Mucosa of rectum (tissue), 2 donors: ENCODE measurements around the gene PLAAT2.

Experiments used
- H3K27ac ChIP-seq, 2 donors: one replicate each; pipeline ENCODE4 v1.7.0; 2013; ENCODE audit warnings: inconsistent platforms in 2 of 2, low read depth in 2 of 2, low read length in 2 of 2
- H3K27me3 ChIP-seq, 2 donors: one replicate each; pipeline ENCODE4 v1.7.0; 2013; ENCODE audit warnings: low read length in 2 of 2; ENCODE audit not compliant: control insufficient read depth in 2 of 2, insufficient read depth in 2 of 2
- H3K36me3 ChIP-seq, 2 donors: one replicate each; pipeline ENCODE4 v1.7.0; 2013; ENCODE audit warnings: low read length in 2 of 2; ENCODE audit not compliant: control insufficient read depth in 2 of 2, insufficient read depth in 2 of 2
- H3K4me1 ChIP-seq, 2 donors: one replicate each; pipeline ENCODE4 v1.7.0; 2013; ENCODE audit warnings: low read length in 2 of 2, mild to moderate bottlenecking in 1 of 2; ENCODE audit not compliant: control insufficient read depth in 2 of 2, insufficient read depth in 2 of 2
- H3K4me3 ChIP-seq, 2 donors: one replicate each; pipeline ENCODE4 v1.7.0; 2013; ENCODE audit warnings: low read length in 2 of 2
- H3K9ac ChIP-seq, 2 donors: one replicate each; pipeline ENCODE4 v1.7.0; 2013; ENCODE audit warnings: low read length in 2 of 2, low read depth in 1 of 2, mild to moderate bottlenecking in 1 of 2
- H3K9me3 ChIP-seq, 2 donors: one replicate each; pipeline ENCODE4 v1.7.0; 2013; ENCODE audit warnings: low read length in 2 of 2; ENCODE audit not compliant: control insufficient read depth in 2 of 2
- donor health status: healthy.
- donor health status: Normal muscosa, but diverticular disease.

PLAAT2 gene

DNA sequence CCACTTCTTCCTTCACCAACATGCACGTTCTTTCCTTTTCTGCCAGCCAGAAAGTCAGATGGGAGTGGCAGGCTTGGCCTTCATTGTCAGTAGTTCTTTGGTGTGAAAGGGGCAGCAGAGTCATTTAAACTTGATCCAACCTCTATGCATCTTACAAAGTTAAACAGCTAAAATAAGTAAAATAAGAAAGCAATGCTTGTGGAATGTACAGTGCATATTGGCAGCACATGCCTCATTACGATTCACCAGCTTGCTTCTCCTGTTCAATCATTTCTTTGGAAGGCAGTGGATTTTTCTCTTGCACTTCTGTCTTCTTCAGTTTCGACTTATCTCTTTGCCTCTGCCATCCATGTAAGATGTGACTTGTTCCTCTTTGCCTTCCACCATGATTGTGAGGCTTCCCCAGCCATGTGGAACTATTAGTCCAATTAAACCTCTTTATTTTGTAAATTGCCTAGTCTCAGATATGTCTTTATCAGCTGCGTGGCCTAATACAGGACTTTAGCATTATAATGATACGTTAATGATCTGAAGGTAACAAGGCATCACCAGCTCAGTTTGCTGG, 42.5 kb downstream of the PLAAT2 start:
- H3K9me3 ChIP-seq = no peaks in the 10 kb centered on the region
- H3K27ac ChIP-seq = no peak overlapping the region
- H3K27me3 ChIP-seq = no peaks in the 10 kb centered on the region
- no peak overlapping the region for H3K9ac ChIP-seq
- no peak overlapping the region for H3K4me3 ChIP-seq
- H3K4me1 ChIP-seq = no peaks in the 10 kb centered on the region
- H3K36me3 ChIP-seq = no peaks in the 10 kb centered on the region

DNA sequence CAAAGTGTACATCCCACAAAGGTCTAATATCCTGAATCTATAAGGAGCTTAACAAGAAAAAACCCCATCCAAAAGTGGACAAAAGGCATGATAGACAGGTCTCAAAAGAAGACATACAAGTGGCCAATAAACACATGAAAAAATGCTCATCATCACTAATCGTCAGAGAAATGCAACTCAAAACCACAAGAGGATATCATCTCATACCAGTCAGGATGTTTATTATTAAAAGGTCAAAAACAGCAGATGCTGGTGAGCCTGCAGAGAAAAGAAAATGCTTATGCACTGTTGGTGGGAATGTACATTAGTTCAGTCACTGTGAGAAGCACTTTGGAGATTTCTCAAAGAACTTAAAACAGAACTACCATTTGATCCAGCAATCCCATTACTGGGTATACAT, 44.6 kb downstream of the PLAAT2 start:
- Histone ChIP-seq H3K27ac (no peak overlapping the region), H3K4me1 (no peaks in the 10 kb centered on the region), H3K9ac (no peak overlapping the region), H3K4me3 (no peak overlapping the region), H3K36me3 (no peaks in the 10 kb centered on the region), H3K27me3 (no peaks in the 10 kb centered on the region), H3K9me3 (no peaks in the 10 kb centered on the region)

DNA sequence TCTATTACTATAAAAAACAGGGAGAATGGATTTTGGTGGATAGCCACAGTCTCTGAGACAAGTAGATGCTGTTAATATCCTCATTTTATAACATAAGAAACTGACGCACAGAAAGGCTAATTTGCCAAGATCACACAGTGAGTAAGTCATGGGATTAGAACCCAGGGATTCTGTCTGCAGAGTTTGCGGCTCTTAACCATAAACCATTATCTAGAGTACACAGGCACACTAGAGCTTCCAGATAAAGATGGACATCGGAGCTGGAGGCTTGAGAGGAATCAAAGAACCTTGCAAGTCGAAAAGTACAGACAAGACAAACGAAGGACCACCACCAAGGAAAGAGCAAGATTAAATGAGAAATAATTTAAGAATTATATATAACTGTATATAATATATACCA, 46.0 kb downstream of the PLAAT2 start:
- no peak overlapping the region for H3K9ac ChIP-seq
- no peak overlapping the region for H3K27ac ChIP-seq
- no peaks in the 10 kb centered on the region for H3K36me3 ChIP-seq
- no peaks in the 10 kb centered on the region for H3K4me1 ChIP-seq
- no peaks in the 10 kb centered on the region for H3K27me3 ChIP-seq
- no peak overlapping the region for H3K4me3 ChIP-seq
- no peaks in the 10 kb centered on the region for H3K9me3 ChIP-seq

DNA sequence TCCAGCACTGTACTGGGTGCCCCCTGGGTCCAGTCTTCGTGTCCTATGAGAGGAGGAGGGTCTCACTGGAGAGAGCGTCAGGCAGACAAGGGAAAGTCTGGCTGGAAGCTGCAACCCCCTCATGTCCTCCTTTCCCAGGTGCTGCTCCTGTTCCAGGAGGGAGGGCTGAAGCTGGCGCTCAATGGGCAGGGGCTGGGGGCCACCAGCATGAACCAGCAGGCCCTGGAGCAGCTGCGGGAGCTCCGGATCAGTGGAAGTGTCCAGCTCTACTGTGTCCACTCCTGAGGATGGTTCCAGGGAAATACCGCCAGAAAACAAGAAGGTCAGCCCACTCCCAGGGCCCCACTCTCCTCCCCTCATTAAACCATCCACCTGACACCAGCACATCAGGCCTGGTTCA, 47.1 kb downstream of the PLAAT2 start:
- H3K27me3 ChIP-seq = no peaks in the 10 kb centered on the region
- no peak overlapping the region for H3K27ac ChIP-seq
- H3K9ac ChIP-seq = no peak overlapping the region
- H3K4me1 ChIP-seq = no peaks in the 10 kb centered on the region
- no peaks in the 10 kb centered on the region for H3K36me3 ChIP-seq
- H3K4me3 ChIP-seq = no peak overlapping the region
- no peaks in the 10 kb centered on the region for H3K9me3 ChIP-seq

DNA sequence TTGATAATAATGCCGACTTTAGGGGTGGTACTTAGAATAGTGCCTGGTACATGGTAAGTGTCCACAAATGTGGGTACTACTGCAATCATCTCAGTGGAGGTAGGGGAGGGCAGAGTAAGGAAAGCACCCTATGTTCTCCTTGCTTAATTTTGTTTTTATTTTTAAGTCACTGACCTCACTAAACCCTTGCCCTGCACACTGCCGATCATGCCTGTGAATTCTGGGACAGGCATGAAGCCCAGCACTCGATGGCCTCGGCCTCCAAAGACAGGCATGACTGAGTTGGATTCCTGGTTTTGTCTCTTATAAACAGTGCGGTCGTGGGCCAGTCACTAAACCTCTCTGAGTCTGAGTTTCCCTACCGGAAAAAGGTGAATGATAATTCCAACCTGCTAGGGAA, 50.4 kb downstream of the PLAAT2 start:
- H3K9ac ChIP-seq = no peak overlapping the region
- no peaks in the 10 kb centered on the region for H3K9me3 ChIP-seq
- H3K36me3 ChIP-seq = no peaks in the 10 kb centered on the region
- no peaks in the 10 kb centered on the region for H3K27me3 ChIP-seq
- no peaks in the 10 kb centered on the region for H3K4me1 ChIP-seq
- no peak overlapping the region for H3K27ac ChIP-seq
- no peak overlapping the region for H3K4me3 ChIP-seq

DNA sequence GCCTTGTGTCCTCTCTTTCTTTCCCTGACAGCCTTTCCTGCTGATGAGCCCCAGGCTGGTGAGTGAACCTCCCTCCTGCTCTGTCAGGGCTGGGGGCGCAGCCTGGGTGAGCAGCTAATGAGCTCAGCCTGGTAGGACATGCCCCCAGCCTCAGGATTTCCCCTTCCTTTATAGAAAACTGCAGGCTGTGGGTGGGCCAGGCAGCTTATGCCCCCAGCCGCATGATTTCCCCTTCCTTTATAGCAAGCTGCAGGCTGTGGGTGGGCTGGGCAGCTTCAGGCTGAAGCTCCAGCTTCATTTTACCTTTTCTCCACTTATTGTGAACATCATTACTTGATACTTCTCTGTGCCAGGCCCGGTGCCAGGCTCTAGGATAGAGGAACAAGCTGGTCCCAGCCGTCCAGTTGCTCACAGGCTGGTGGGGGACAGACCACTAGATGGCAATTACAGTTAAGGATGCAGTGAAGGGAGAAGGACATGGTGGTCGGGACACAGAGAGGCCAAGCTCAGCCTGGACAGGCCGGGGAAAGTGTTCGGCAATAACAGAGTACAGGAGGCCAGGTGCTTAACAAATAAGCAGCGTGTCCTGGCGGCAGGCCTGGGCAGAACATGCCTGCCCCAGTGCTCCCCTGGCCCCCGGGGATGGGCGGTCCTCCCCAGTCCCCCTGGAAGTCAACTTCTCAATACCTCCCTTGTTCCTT, 52.0 kb downstream of the PLAAT2 start:
- no peaks in the 10 kb centered on the region for H3K4me1 ChIP-seq
- no peak overlapping the region for H3K4me3 ChIP-seq
- no peaks in the 10 kb centered on the region for H3K36me3 ChIP-seq
- no peak overlapping the region for H3K9ac ChIP-seq
- no peaks in the 10 kb centered on the region for H3K9me3 ChIP-seq
- H3K27me3 ChIP-seq = peaks cover 0 to 1% of the 10 kb centered on the region in 2 donors
- no peak overlapping the region for H3K27ac ChIP-seq

DNA sequence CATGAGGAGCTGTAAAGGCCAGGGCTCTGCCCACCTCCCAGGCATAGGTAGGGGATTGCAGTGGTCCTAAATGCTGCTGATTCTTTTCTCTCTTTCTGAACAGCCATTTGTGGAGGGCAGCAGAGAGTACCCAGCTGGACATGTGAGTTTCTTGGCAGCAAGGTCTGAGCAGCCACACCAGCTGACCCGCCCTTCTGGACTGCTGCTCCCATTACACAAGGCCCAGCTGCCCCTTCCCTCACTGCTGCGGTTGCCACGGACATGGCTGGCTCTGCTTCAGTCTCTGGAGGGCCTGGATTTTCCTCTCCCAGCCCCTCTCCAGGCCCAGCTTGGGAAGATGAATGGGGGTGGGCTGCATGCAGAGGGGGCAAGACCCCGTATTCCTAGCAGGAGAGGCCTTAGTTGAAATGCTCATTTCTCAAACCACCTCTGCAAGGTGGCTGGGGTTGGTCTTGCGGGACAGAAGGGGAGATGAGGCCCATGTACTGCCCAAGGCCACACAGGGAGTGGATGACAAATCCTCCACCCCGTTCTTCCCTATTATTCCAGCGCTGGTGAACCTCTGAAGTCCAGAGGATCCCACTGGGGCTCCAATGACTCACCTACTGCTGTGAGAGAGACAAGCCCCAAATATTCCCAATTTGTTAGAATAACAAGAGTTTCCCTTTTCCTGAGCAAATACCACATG, 52.7 kb downstream of the PLAAT2 start:
- H3K27ac ChIP-seq = no peak overlapping the region
- no peaks in the 10 kb centered on the region for H3K4me1 ChIP-seq
- no peaks in the 10 kb centered on the region for H3K9me3 ChIP-seq
- H3K36me3 ChIP-seq = no peaks in the 10 kb centered on the region
- H3K27me3 ChIP-seq = peaks cover 0 to 1% of the 10 kb centered on the region in 2 donors
- H3K4me3 ChIP-seq = no peak overlapping the region
- no peak overlapping the region for H3K9ac ChIP-seq

DNA sequence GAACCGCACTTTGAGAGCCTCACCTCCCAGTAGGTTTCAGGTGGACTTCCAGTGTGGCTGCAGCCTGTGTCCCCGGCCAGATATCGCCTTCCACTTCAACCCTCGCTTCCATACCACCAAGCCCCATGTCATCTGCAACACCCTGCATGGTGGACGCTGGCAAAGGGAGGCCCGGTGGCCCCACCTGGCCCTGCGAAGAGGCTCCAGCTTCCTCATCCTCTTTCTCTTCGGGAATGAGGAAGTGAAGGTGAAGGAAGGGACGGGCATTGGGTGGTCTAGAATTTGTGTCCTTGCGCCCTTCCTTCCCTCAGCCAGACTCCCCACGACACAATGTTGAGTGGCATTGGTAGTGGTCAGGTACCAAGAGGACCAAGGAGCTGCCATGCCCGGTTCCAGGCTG, 54.4 kb downstream of the PLAAT2 start:
- Histone ChIP-seq H3K9me3 (no peaks in the 10 kb centered on the region), H3K36me3 (no peaks in the 10 kb centered on the region), H3K4me3 (no peak overlapping the region), H3K27me3 (peaks cover 0 to 1% of the 10 kb centered on the region in 2 donors), H3K9ac (no peak overlapping the region), H3K27ac (no peak overlapping the region), H3K4me1 (no peaks in the 10 kb centered on the region)

DNA sequence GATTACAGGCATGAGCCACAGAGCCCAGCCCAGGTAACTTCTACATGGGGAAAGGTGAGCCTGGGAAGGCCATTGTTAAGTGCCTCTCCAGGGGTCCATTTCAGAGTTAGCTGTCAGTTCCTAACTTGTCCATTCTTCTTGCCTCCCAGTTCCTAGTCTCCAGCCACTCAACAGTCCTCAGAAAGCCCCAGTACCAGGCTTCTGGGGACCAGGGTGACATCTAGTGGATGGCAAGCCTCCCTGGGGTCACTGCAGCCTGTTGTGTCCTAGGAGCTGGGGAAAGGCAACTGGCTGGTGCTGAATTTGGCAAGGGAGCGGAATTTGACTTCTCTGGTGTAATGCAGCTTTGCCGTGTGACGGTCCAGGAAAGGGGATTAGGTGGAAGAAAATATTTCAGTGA, 55.2 kb downstream of the PLAAT2 start:
- no peak overlapping the region for H3K9ac ChIP-seq
- H3K4me3 ChIP-seq = no peak overlapping the region
- H3K4me1 ChIP-seq = no peaks in the 10 kb centered on the region
- H3K27ac ChIP-seq = no peak overlapping the region
- H3K27me3 ChIP-seq = peaks cover 0 to 1% of the 10 kb centered on the region in 2 donors
- H3K36me3 ChIP-seq = no peaks in the 10 kb centered on the region
- H3K9me3 ChIP-seq = no peaks in the 10 kb centered on the region

DNA sequence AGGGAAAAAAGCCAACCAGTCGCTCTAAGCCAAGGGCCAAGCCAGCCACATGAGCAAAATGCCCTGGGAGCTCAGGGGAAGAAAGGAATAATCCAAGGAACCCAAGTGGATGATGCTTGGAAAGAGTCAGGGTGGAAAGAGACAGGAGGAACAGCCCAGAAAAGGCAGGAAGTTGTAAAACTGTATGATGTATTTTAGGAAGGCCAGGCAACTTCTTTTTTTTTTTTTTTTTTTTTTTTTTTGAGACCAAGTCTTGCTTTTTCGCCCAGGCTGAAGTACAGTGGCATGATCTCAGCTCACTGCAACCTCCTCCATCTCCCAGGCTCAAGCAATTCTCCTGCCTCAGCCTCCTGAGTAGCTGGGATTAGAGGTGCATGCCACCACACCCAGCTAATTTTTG, 55.7 kb downstream of the PLAAT2 start:
- no peaks in the 10 kb centered on the region for H3K36me3 ChIP-seq
- no peak overlapping the region for H3K9ac ChIP-seq
- H3K4me3 ChIP-seq = no peak overlapping the region
- H3K27me3 ChIP-seq = peaks cover 0 to 1% of the 10 kb centered on the region in 2 donors
- no peak overlapping the region for H3K27ac ChIP-seq
- H3K9me3 ChIP-seq = no peaks in the 10 kb centered on the region
- no peaks in the 10 kb centered on the region for H3K4me1 ChIP-seq
